Hepatocyte (in vitro differentiated cells): ENCODE results near the gene XAGE3. TPM values are rescaled to one million over a fixed set of nuclear protein-coding genes. Genes with fewer than 3 reads are reported as not detected.
"Not testable (repeated sequence)": the region's sequence is repeated elsewhere in the genome, so short reads cannot be mapped to it uniquely, and the experiment has no call there.

Experiments used
- DNase-seq: peaks from one replicate; pipeline ENCODE4 v3.0.0-alpha.2; 2016; ENCODE audit warnings: low spot score
- H2AFZ ChIP-seq: fragments of 200-600 bp; sonication (generic); 2 replicates; pipeline ENCODE4 v1.6.0; 2016; ENCODE audit warnings: antibody characterized with exemption, mild to moderate bottlenecking
- H3K27ac ChIP-seq: fragments of 200-600 bp; sonication (generic); 2 replicates; pipeline ENCODE4 v1.5.1; 2016; ENCODE audit warnings: mild to moderate bottlenecking
- H3K27me3 ChIP-seq: fragments of 200-600 bp; sonication (generic); 2 replicates; pipeline ENCODE4 v1.6.1; 2016
- H3K36me3 ChIP-seq: fragments of 200-600 bp; sonication (generic); replicated peaks from 2 replicates; pipeline ENCODE4 v1.5.1; 2016; ENCODE audit warnings: low read depth; ENCODE audit not compliant: insufficient read depth
- H3K4me1 ChIP-seq: fragments of 200-600 bp; sonication (generic); 2 replicates; pipeline ENCODE4 v1.5.1; 2016; ENCODE audit warnings: mild to moderate bottlenecking, moderate library complexity; ENCODE audit not compliant: insufficient read depth
- H3K4me2 ChIP-seq: fragments of 200-600 bp; sonication (generic); 2 replicates; pipeline ENCODE4 v1.6.0; 2016
- H3K4me3 ChIP-seq: fragments of 200-600 bp; sonication (generic); 2 replicates; pipeline ENCODE4 v1.5.1; 2016; ENCODE audit warnings: mild to moderate bottlenecking
- H3K79me2 ChIP-seq: fragments of 200-600 bp; sonication (generic); 2 replicates; pipeline ENCODE4 v1.6.0; 2017; ENCODE audit warnings: mild to moderate bottlenecking
- H3K9me2 ChIP-seq: fragments of 200-600 bp; sonication (generic); replicated peaks from 2 replicates; pipeline ENCODE4 v1.6.0; 2017; ENCODE audit warnings: mild to moderate bottlenecking; ENCODE audit not compliant: insufficient read depth
- H3K9me3 ChIP-seq: fragments of 200-600 bp; sonication (generic); 2 replicates; pipeline ENCODE4 v1.5.1; 2016; ENCODE audit warnings: low read depth, mild to moderate bottlenecking
- H4K20me1 ChIP-seq: fragments of 200-600 bp; sonication (generic); 2 replicates; pipeline ENCODE4 v1.6.0; 2016; ENCODE audit warnings: mild to moderate bottlenecking; ENCODE audit not compliant: insufficient read depth, poor library complexity, severe bottlenecking
- EZH2 ChIP-seq: fragments of 200-600 bp; sonication (generic); IDR thresholded peaks from 2 replicates; pipeline ENCODE4 v1.6.1; 2016; ENCODE audit warnings: antibody characterized with exemption, mild to moderate bottlenecking, borderline replicate concordance
- EZH2phosphoT487 ChIP-seq: fragments of 200-600 bp; sonication (generic); IDR thresholded peaks from one replicate; pipeline ENCODE4 v1.6.1; 2018; ENCODE audit warnings: antibody characterized with exemption, mild to moderate bottlenecking, low read depth, moderate library complexity; ENCODE audit not compliant: unreplicated experiment, severe bottlenecking
- WGBS: methylation state at CpG from one replicate; pipeline ENCODE4 v1.1.6; 2016; ENCODE audit warnings: low lambda C conversion rate; ENCODE audit errors: missing lambda C conversion rate; 5-methylcytosine and 5-hydroxymethylcytosine counted together
- polyA plus RNA-seq: library from polyadenylated mRNA; unstranded; fragments of >200 nt; fragmentation: Nextera tagmentation; extraction: Ambion mirVana; gene quantifications from 2 replicates; pipeline ENCODE4 v1.2.1, GENCODE V29; 2016
- total RNA-seq: library from RNA; depleted of rRNA; stranded (reverse); fragments of >200 nt; gene quantifications from 2 replicates; pipeline ENCODE4 v1.2.3, GENCODE V29; 2014
- TF ChIP-seq, protein P1 (sequence below): fragments of 200-600 bp; sonication (generic); IDR thresholded peaks from 2 replicates; pipeline ENCODE4 v1.5.1; 2016; ENCODE audit warnings: antibody characterized with exemption, mild to moderate bottlenecking; ENCODE audit not compliant: poor library complexity

XAGE3 gene, protein sequence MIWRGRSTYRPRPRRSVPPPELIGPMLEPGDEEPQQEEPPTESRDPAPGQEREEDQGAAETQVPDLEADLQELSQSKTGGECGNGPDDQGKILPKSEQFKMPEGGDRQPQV
- total RNA-seq (not detected in 2 replicates), polyA plus RNA-seq (0.34 TPM in 1 of 2 replicates, not detected in the other)

DNA sequence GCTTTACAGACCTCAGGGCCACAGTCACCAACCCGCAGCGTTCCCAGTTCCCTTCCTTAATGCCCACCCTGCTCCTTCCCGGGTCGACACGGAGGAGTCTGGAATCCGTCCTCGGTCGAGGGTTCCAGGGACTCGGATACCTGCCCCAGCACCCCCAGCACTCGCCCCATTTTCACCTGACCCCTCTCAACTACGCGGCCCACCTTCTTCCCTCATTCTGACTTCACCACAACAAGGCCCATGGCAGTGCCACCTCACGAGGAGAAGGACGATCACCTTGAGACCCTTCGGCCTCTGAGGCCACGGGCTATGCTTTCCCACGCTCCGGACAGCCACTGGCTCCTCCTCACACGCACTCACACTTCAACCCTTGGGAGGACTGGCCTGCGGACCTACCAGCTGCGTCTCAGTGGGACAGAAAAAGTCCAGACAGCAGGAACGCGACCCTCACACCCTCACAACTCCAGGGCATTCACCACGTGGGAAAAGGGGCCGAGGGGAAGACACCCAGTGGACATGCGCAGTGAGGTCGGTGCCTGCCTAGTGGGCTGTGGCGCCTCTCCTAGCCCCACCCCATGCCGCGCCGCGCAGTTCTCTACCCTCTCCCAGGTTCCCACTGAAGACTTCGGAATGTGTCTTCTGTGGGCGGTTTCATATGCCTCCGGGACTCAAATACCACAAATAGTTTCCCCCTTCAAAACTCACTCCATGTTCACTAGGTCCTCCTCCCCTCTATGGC is at the start of gene XAGE3:
Gene XAGE3, minus strand, starts transcription at position 474 of the 739 bp plus-strand sequence. CDS start 950 bp downstream, outside the sequence.
- Histone ChIP-seq H2AFZ (no peak within 1 kb of the TSS), H3K4me1 (no peaks in the 10 kb centered on the region), H3K9me3 (no peaks in the 10 kb centered on the region), H3K9me2 (no peaks in the 10 kb centered on the region), H3K27ac (no peak within 1 kb of the TSS), H3K79me2 (no peaks in the 10 kb centered on the region), H3K4me3 (no peak within 1 kb of the TSS), H3K36me3 (no peaks in the 10 kb centered on the region), H3K4me2 (no peak within 1 kb of the TSS), H4K20me1 (no peaks in the 10 kb centered on the region), H3K27me3 (no peaks in the 10 kb centered on the region)
- TF ChIP-seq EZH2phosphoT487 (no peak), EZH2 (no peak)
- TF ChIP-seq, protein P1, sequence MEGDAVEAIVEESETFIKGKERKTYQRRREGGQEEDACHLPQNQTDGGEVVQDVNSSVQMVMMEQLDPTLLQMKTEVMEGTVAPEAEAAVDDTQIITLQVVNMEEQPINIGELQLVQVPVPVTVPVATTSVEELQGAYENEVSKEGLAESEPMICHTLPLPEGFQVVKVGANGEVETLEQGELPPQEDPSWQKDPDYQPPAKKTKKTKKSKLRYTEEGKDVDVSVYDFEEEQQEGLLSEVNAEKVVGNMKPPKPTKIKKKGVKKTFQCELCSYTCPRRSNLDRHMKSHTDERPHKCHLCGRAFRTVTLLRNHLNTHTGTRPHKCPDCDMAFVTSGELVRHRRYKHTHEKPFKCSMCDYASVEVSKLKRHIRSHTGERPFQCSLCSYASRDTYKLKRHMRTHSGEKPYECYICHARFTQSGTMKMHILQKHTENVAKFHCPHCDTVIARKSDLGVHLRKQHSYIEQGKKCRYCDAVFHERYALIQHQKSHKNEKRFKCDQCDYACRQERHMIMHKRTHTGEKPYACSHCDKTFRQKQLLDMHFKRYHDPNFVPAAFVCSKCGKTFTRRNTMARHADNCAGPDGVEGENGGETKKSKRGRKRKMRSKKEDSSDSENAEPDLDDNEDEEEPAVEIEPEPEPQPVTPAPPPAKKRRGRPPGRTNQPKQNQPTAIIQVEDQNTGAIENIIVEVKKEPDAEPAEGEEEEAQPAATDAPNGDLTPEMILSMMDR, result no peak
- no peak for DNase-seq
- 89% methylated on average over 31 of the region's 35 CpGs for WGBS

DNA sequence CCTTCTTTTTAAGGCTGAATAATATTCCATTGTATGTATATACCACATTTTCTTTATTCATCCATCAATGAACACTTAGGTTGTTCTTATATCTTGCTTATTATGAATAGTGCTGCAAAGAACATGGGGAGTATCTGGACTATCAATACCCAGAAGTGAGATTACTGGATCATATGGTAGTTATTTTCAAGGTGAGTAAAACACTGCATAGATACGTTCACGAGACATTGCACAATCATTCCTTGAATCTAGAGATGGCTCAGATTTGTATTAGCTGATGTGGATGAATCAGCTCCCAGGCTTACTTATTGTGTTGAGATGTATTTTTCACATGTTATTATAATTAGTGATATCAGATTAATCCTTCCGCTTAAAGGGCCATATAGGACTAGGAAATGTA is 46.8 kb upstream of the XAGE3 start:
- H4K20me1 ChIP-seq, H3K9me2 ChIP-seq, H3K27me3 ChIP-seq, H3K4me3 ChIP-seq, H3K4me2 ChIP-seq, H2AFZ ChIP-seq, H3K36me3 ChIP-seq, H3K4me1 ChIP-seq, DNase-seq, H3K9me3 ChIP-seq, H3K79me2 ChIP-seq, H3K27ac ChIP-seq: not testable (repeated sequence)
- no CpG with 5 or more reads among the region's 3 CpGs for WGBS

DNA sequence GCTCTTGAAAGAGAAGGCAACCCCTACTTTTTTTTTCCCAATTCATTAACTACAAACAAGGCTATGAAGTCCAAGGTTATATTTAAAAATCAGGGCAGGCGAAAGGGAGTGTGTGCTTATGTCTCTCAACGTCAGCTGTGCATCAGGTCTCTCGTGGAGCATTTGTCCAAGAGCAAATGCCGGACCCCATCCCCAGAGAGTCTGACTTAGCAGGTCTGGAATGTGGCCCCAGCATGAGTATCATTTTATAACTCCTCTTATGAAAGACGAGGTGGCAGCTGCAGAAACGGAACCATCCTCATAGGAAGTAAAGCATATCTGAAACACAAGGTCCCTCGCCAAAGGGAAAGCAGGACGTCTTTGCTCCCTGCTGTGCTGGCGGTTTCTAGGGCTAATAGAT is 45.8 kb upstream of the XAGE3 start:
- H3K4me3 ChIP-seq, H3K9me2 ChIP-seq, H2AFZ ChIP-seq, H3K4me2 ChIP-seq, H4K20me1 ChIP-seq, H3K9me3 ChIP-seq, H3K79me2 ChIP-seq, DNase-seq, H3K36me3 ChIP-seq, H3K27me3 ChIP-seq, H3K4me1 ChIP-seq, H3K27ac ChIP-seq: not testable (repeated sequence)
- WGBS, result no CpG with 5 or more reads among the region's 9 CpGs

DNA sequence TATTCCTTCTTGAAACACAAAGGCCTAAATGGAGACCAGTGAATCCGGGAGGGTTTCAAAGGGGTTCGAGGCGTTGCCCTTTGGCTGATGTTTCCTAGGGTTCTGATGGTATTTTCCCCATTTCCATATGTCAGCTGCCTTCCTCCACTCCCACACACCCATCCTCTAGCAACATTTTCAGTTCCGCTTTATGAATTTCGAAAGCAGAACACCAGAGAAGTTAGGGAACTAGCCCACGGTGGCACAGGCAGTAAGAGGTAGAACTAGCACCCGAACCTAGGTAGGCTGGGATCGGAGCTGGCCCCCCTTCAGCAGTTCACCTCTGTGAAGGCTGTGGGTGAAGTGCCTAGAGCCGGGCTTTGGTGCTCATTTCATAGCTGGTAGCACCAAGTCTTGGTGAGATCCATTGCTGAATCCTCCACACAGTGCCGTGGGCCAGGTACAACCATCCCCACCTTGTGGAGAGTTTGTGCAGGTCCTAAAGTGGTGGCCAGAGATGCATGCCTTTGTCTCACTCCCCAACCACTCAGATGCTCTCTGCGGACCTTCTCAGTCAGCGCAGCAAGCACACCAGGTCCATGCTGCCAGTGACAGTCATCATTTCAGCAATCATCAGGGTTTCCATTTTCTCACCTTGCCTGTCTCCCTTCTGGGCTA is 41.6 kb upstream of the XAGE3 start:
- not testable (repeated sequence) for H4K20me1 ChIP-seq, H3K9me3 ChIP-seq, H3K9me2 ChIP-seq, H3K79me2 ChIP-seq, DNase-seq, H3K27me3 ChIP-seq, H3K27ac ChIP-seq, H3K4me3 ChIP-seq, H3K4me2 ChIP-seq, H3K4me1 ChIP-seq, H3K36me3 ChIP-seq, H2AFZ ChIP-seq
- WGBS, result no CpG with 5 or more reads among the region's 12 CpGs

DNA sequence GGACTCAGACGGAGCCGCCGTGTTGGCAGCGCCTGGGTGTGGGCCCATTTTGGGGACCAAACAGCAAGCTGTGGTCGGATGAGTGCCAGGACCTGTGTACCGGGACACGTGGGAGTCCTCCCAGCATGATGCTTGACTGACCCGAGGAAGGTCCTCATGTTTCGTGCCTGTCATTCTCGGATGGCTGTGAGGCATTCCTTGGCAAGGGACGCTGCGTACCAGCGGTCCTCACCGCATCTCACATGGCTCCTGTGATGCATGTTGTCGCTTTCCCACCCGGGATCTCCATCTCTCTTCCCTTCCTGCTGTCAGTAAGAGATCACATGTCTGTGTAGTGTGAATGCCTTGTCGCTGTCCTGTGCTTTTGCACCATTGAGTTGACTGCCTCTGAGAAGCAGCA is 40.0 kb upstream of the XAGE3 start:
- H3K79me2 ChIP-seq, H3K4me3 ChIP-seq, H3K4me1 ChIP-seq, H3K9me2 ChIP-seq, H3K27ac ChIP-seq, H2AFZ ChIP-seq, DNase-seq, H4K20me1 ChIP-seq, H3K36me3 ChIP-seq, H3K27me3 ChIP-seq, H3K9me3 ChIP-seq, H3K4me2 ChIP-seq: not testable (repeated sequence)
- WGBS, result no CpG with 5 or more reads among the region's 17 CpGs

DNA sequence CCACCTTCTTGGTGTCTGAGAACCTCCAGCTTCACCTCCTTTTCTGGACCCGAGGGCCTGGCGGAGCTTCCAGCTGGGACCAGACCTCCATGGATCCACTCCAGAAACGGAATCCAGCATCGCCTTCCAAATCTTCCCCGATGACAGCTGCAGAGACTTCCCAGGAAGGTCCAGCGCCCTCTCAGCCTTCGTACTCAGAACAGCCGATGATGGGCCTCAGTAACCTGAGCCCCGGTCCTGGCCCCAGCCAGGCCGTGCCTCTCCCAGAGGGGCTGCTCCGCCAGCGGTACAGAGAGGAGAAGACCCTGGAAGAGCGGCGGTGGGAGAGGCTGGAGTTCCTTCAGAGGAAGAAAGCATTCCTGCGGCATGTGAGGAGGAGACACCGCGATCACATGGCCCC is 39.3 kb upstream of the XAGE3 start:
- no CpG with 5 or more reads among the region's 17 CpGs for WGBS
- not testable (repeated sequence) for H3K9me2 ChIP-seq, H2AFZ ChIP-seq, DNase-seq, H3K9me3 ChIP-seq, H3K27ac ChIP-seq, H4K20me1 ChIP-seq, H3K36me3 ChIP-seq, H3K27me3 ChIP-seq, H3K4me2 ChIP-seq, H3K4me1 ChIP-seq, H3K79me2 ChIP-seq, H3K4me3 ChIP-seq

DNA sequence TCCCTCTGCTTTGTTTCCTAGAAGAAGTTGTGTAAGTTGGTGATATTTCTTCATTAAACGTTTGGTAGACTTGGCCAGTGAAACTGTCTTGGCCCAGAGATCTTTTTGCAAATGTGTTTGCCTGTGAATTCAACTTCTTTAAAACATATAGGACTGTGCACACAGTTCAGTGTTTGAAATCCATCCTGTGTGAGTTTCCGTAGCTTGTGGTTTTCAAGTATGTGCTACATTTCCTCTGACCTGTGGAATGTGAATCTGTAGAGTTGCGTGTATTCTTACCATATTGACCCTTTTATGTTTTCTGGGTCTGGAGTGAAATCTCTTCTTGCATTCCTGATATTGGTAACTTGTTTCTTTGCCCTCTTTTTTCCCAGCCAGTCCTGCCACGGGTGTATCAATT is 38.2 kb upstream of the XAGE3 start:
- not testable (repeated sequence) for H3K27ac ChIP-seq, H3K9me3 ChIP-seq, DNase-seq, H3K27me3 ChIP-seq, H4K20me1 ChIP-seq, H2AFZ ChIP-seq, H3K36me3 ChIP-seq, H3K4me2 ChIP-seq, H3K9me2 ChIP-seq, H3K4me1 ChIP-seq, H3K4me3 ChIP-seq, H3K79me2 ChIP-seq
- no CpG with 5 or more reads among the region's 4 CpGs for WGBS
